Measurements from ENCODE around the gene RUNDC3A.

RUNDC3A gene

DNA sequence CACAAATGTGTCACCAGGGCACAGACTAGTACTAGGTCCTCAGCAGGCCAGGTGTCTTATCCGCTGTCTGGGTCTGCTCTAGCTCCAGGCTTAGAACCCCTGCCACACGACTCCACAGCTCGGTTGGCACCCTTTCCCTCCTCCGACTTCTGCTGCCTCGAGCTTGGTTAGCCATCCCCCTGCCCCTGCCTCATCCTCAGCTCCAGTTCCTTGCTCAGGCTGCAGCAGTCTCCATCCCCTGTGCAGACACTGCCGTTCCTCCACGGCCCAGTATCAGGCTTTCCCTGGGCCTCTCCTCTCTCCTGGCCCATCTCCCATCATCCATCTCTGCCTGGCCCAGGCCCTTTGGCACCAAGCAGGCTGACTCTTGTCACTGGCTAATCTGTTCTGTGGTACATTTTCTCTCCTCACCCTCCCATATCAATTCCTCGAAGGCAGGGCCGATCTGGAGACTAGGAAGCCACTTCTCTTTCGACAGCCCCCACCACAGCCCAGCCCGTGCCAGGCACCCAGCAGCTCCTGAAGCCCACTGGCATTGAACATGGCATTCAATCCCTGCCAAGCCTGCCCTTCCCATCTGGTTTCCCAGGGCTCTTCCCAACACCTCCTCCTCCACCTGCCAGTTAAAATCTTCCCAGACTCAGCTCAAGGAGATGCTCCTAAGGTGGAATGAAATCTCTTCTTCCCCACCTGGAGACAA is 35.3 kb downstream of the RUNDC3A start:
- H3K27ac ChIP-seq (ENCODE audit: low read depth, low read length), result no peak overlapping the region
- no peaks in the 10 kb centered on the region for H3K9me3 ChIP-seq (ENCODE audit: insufficient read depth, low read length)
- no peak overlapping the region for H3K4me3 ChIP-seq (ENCODE audit: insufficient read depth, low read length, poor library complexity, severe bottlenecking)
- H3K4me2 ChIP-seq (ENCODE audit: low read depth, low read length, poor library complexity, severe bottlenecking), result no peak overlapping the region
- no peak overlapping the region for H2AFZ ChIP-seq (ENCODE audit: low read depth, low read length, severe bottlenecking)
- H3K9ac ChIP-seq (ENCODE audit: low read length), result no peak overlapping the region
- no peaks in the 10 kb centered on the region for H3K27me3 ChIP-seq (ENCODE audit: low read length)
- no peak for TF ChIP-seq CTCF (IDR thresholded peaks at IDR 0.05; ENCODE audit: insufficient read depth, low read length, poor library complexity, severe bottlenecking)
- peaks cover 4% of the 10 kb centered on the region; the same call in 1 of the 2 replicates for H3K79me2 ChIP-seq (ENCODE audit: insufficient read depth, low read length)
- no peaks in the 10 kb centered on the region for H4K20me1 ChIP-seq (ENCODE audit: low read depth, low read length)
- no peaks in the 10 kb centered on the region for H3K36me3 ChIP-seq (ENCODE audit: low read length)
- H3K9me2 ChIP-seq (replicated peaks; ENCODE audit: insufficient read depth, low read length), result no peaks in the 10 kb centered on the region
- H3F3A ChIP-seq (ENCODE audit: insufficient read depth), result peaks cover 29% of the 10 kb centered on the region

- TF ChIP-seq EZH2phosphoT487 (conservative IDR thresholded peaks at IDR 0.05; ENCODE audit: low read length), result no peak
- TF ChIP-seq CTCF (IDR thresholded peaks at IDR 0.05; ENCODE audit: insufficient read depth, low read length, poor library complexity, severe bottlenecking), result no peak
- H3K4me2 ChIP-seq (ENCODE audit: low read depth, low read length, poor library complexity, severe bottlenecking), result peak within 1 kb of the TSS; percentile 88
- H4K20me1 ChIP-seq (ENCODE audit: low read depth, low read length), result no peaks in the 10 kb centered on the region
- H3F3A ChIP-seq (ENCODE audit: insufficient read depth), result peaks cover 37% of the 10 kb centered on the region
- no peaks in the 10 kb centered on the region for H3K9me3 ChIP-seq (ENCODE audit: insufficient read depth, low read length)
- no peaks in the 10 kb centered on the region for H3K27me3 ChIP-seq (ENCODE audit: low read length)
- peaks cover 4% of the 10 kb centered on the region; the same call in 1 of the 2 replicates for H3K79me2 ChIP-seq (ENCODE audit: insufficient read depth, low read length)
- H3K4me3 ChIP-seq (ENCODE audit: insufficient read depth, low read length, poor library complexity, severe bottlenecking), result peak within 1 kb of the TSS; percentile 90
- H3K9ac ChIP-seq (ENCODE audit: low read length), result peak within 1 kb of the TSS; percentile 77
- H3K36me3 ChIP-seq (ENCODE audit: low read length), result no peaks in the 10 kb centered on the region
- peak within 1 kb of the TSS; percentile 36 for H2AFZ ChIP-seq (ENCODE audit: low read depth, low read length, severe bottlenecking)
- peak within 1 kb of the TSS; percentile 97 for H3K27ac ChIP-seq (ENCODE audit: low read depth, low read length)
- no peaks in the 10 kb centered on the region for H3K9me2 ChIP-seq (replicated peaks; ENCODE audit: insufficient read depth, low read length)
These were observed 36.6 kb downstream of the RUNDC3A start, which contains the start of gene GRN for GRCh38 chr17:44344939-44345453. Gene GRN (plus strand): TSS chr17:44345302. CDS start chr17:44349165, 3,863 bp downstream.

DNA sequence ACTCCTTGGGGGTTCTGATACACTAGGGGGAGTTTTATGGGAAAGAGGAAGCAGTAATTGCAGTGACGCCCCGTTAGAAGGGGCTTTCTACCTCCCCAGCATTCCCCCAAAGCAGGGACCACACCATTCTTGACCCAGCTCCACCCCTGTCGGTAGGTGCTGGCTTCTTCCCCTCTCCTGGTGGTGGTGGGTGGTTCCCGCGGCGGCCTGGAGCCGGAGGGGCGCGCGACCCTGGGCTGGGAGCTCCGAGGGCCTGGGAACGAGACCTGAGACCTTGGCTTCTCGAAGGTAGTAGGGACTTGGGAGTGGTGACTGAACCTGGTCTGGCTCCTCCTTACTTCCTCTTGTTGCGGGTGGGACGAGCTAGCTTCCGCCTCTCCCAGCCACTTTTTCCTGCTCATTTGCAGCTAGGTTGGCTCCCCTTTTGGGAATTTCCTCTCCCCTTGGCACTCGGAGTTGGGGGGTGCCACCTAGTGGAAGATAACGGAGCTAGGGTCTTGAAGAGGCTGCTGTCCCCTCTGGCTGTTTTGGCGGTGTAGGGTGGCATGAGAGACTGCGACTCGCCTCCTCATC is 37.1 kb downstream of the RUNDC3A start:
- H4K20me1 ChIP-seq (ENCODE audit: low read depth, low read length), result no peaks in the 10 kb centered on the region
- H3K9ac ChIP-seq (ENCODE audit: low read length), result peak overlapping the region; percentile 77
- TF ChIP-seq CTCF (IDR thresholded peaks at IDR 0.05; ENCODE audit: insufficient read depth, low read length, poor library complexity, severe bottlenecking) (peak; percentile 83), EZH2phosphoT487 (conservative IDR thresholded peaks at IDR 0.05; ENCODE audit: low read length) (no peak)
- peak overlapping the region; percentile 88 for H3K4me2 ChIP-seq (ENCODE audit: low read depth, low read length, poor library complexity, severe bottlenecking)
- no peaks in the 10 kb centered on the region for H3K9me2 ChIP-seq (replicated peaks; ENCODE audit: insufficient read depth, low read length)
- no peaks in the 10 kb centered on the region for H3K36me3 ChIP-seq (ENCODE audit: low read length)
- peaks cover 4% of the 10 kb centered on the region; the same call in 1 of the 2 replicates for H3K79me2 ChIP-seq (ENCODE audit: insufficient read depth, low read length)
- peak overlapping the region; percentile 97 for H3K27ac ChIP-seq (ENCODE audit: low read depth, low read length)
- H3K4me3 ChIP-seq (ENCODE audit: insufficient read depth, low read length, poor library complexity, severe bottlenecking), result peak overlapping the region; percentile 90
- H3F3A ChIP-seq (ENCODE audit: insufficient read depth), result peaks cover 37% of the 10 kb centered on the region
- peak overlapping the region; percentile 17 for H2AFZ ChIP-seq (ENCODE audit: low read depth, low read length, severe bottlenecking)
- no peaks in the 10 kb centered on the region for H3K9me3 ChIP-seq (ENCODE audit: insufficient read depth, low read length)
- H3K27me3 ChIP-seq (ENCODE audit: low read length), result no peaks in the 10 kb centered on the region

All from SU-DHL-6 (cell line).